SK-N-SH (cell line): ENCODE results near the gene ZNF775.

Experiments used
- JUND ChIP-seq: IDR thresholded peaks from 2 replicates; pipeline ENCODE4 v1.4.0; 2012
- TF ChIP-seq, protein P1 (sequence below): fragments of 200-600 bp; sonication (generic); IDR thresholded peaks from 2 replicates; pipeline ENCODE4 v1.6.1; 2017; ENCODE audit warnings: antibody characterized with exemption, mild to moderate bottlenecking, moderate library complexity

DNA sequence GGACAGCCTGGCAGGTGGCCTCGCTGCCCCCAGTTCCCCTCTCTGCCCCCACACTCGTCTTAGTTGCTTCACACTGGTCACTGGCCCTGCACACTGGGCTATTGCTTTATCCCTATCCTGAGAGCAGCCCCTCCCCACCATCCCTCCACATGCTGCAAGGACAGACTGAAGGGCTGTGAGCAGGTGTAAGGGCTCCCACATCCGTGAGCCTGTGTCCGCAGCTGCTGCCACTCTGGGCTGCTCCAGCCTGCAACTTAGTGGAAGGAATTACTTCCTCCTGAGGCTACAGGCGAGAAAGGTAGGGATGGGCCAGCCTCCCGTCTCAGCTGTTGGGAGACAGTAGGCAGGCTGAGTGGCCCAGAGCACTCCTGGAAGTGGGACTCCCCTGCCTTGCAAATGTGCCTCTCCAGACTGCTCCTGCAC lies 41.5 kb upstream of the ZNF775 start:
- TF ChIP-seq, protein P1, sequence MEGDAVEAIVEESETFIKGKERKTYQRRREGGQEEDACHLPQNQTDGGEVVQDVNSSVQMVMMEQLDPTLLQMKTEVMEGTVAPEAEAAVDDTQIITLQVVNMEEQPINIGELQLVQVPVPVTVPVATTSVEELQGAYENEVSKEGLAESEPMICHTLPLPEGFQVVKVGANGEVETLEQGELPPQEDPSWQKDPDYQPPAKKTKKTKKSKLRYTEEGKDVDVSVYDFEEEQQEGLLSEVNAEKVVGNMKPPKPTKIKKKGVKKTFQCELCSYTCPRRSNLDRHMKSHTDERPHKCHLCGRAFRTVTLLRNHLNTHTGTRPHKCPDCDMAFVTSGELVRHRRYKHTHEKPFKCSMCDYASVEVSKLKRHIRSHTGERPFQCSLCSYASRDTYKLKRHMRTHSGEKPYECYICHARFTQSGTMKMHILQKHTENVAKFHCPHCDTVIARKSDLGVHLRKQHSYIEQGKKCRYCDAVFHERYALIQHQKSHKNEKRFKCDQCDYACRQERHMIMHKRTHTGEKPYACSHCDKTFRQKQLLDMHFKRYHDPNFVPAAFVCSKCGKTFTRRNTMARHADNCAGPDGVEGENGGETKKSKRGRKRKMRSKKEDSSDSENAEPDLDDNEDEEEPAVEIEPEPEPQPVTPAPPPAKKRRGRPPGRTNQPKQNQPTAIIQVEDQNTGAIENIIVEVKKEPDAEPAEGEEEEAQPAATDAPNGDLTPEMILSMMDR = no peak
- TF ChIP-seq JUND = no peak
